Measurements from ENCODE around the gene RAP1A. TPM values are rescaled to one million over a fixed set of nuclear protein-coding genes. Genes with fewer than 3 reads are reported as not detected.

RAP1A gene
- total RNA-seq, 1 experiment from 2014 or later: 25.4 TPM

GRCh38 chr1:111605576-111605975 lies 14.0 kb upstream of the RAP1A start:
- no peaks in the 10 kb centered on the region for H3K4me1 Mint-ChIP-seq
- DNase-seq (ENCODE audit: low spot score): no peak
- CTCF ChIA-PET: no interaction called here

More at GRCh38 chr1:111605576-111605975, 14.0 kb upstream of the RAP1A start:
- Mint-ChIP-seq H3K9me3 (peaks cover 20% of the 10 kb centered on the region), H3K36me3 (peaks cover 13% of the 10 kb centered on the region), H3K27me3 (ENCODE audit: low read depth) (peaks cover 4% of the 10 kb centered on the region), H3K27ac (no peak overlapping the region), H3K4me3 (no peak overlapping the region)
- POLR2A ChIA-PET: no interaction called here
- TF ChIP-seq ZSCAN18 (CRISPR knock-in tag; IDR thresholded peaks at IDR 0.05) (no peak), JAZF1 (CRISPR knock-in tag; IDR thresholded peaks at IDR 0.05) (no peak), USF1 (CRISPR knock-in tag; IDR thresholded peaks at IDR 0.05) (no peak), CREB1 (CRISPR knock-in tag; IDR thresholded peaks at IDR 0.05) (no peak), NR2C2 (CRISPR knock-in tag; IDR thresholded peaks at IDR 0.05) (no peak), FOXP1 (CRISPR knock-in tag; IDR thresholded peaks at IDR 0.05; ENCODE audit: borderline replicate concordance) (no peak), ZNF263 (CRISPR knock-in tag; IDR thresholded peaks at IDR 0.05; ENCODE audit: low read depth) (no peak), FOXJ3 (CRISPR knock-in tag; IDR thresholded peaks at IDR 0.05; ENCODE audit: borderline replicate concordance) (no peak), ZNF425 (CRISPR knock-in tag; conservative IDR thresholded peaks at IDR 0.05) (no peak), NR3C1 (CRISPR knock-in tag; conservative IDR thresholded peaks at IDR 0.05; ENCODE audit: low read depth) (no peak), GABPB1 (CRISPR knock-in tag; IDR thresholded peaks at IDR 0.05) (no peak), TCF7 (CRISPR knock-in tag; IDR thresholded peaks at IDR 0.05; ENCODE audit: low read depth) (no peak), ZNF281 (CRISPR knock-in tag; IDR thresholded peaks at IDR 0.05) (no peak), NR1H2 (CRISPR knock-in tag; IDR thresholded peaks at IDR 0.05) (no peak), HMGXB4 (CRISPR knock-in tag; IDR thresholded peaks at IDR 0.05) (no peak), ATF6 (CRISPR knock-in tag; IDR thresholded peaks at IDR 0.05) (no peak), ZBTB43 (CRISPR knock-in tag; IDR thresholded peaks at IDR 0.05) (no peak), SMAD3 (CRISPR knock-in tag; IDR thresholded peaks at IDR 0.05; ENCODE audit: borderline replicate concordance) (no peak), MAX (CRISPR knock-in tag; IDR thresholded peaks at IDR 0.05) (no peak)
- no peak for ATAC-seq
